ENCODE measurements around the gene RECQL. TPM values are rescaled to one million over a fixed set of nuclear protein-coding genes. Genes with fewer than 3 reads are reported as not detected.

RECQL gene
- total and polyA plus RNA-seq, 2 of the 8 experiments (the other 6 are each of a cell fraction or from before 2014, with no cell fraction given), result 8.1 to 40.3 TPM

GRCh38 chr12:21434699-21435098, 66.7 kb downstream of the RECQL start:
- ChIA-PET POLR2A (ENCODE audit: partially characterized antibody) (interaction anchor here (1.5 kb wide), 1 partner anchor 116 kb away, joined by 4 read pairs; no protein-coding TSS in a partner anchor), CTCF (ENCODE audit: partially characterized antibody) (no interaction called here)
- no peak overlapping the region for H3K4ac ChIP-seq (replicated peaks; ENCODE audit: insufficient read length, low read depth, low read length)
- H3K14ac ChIP-seq (ENCODE audit: insufficient read length), result no peak overlapping the region
- FAIRE-seq (no peak), DNase-seq (ENCODE audit: low read depth in 1 of 2, low spot score in 2 of 2) (no peak)
- H3K23me2 ChIP-seq (ENCODE audit: low read depth, low read length), result no peaks in the 10 kb centered on the region; the same call in 1 of the 2 replicates
- no peaks in the 10 kb centered on the region for H3K4me1 ChIP-seq (replicated peaks in 1 of 4; ENCODE audit: control insufficient read depth in 3 of 4, insufficient read depth in 4 of 4, low read length in 3 of 4)
- no peak overlapping the region for H3K18ac ChIP-seq (ENCODE audit: extremely low read depth, low read length)
- no peak overlapping the region for H2BK12ac ChIP-seq (ENCODE audit: low read depth, low read length)
- H2AFZ ChIP-seq (ENCODE audit: low read length), result no peak overlapping the region
- H3K36me3 ChIP-seq (ENCODE audit: control insufficient read depth in 2 of 4, insufficient read depth in 4 of 4, low read length in 3 of 4), result no peaks in the 10 kb centered on the region
- no peak overlapping the region for H2BK15ac ChIP-seq (ENCODE audit: low read length)
- no peaks in the 10 kb centered on the region for H3K9me3 ChIP-seq (ENCODE audit: insufficient read depth in 2 of 2, low read depth in 1 of 2, low read length in 1 of 2)
- H3K79me2 ChIP-seq (ENCODE audit: control insufficient read depth in 1 of 2, insufficient read depth in 2 of 2, low read length in 2 of 2), result no peaks in the 10 kb centered on the region
- no peak overlapping the region for H2BK120ac ChIP-seq (replicated peaks; ENCODE audit: low read depth, low read length)
- H3K23ac ChIP-seq (ENCODE audit: insufficient read length), result no peak overlapping the region
- no peak overlapping the region for H4K91ac ChIP-seq (replicated peaks; ENCODE audit: insufficient read length, low read length)
- no peak overlapping the region for H3K4me2 ChIP-seq (ENCODE audit: insufficient read depth in 1 of 2, low read depth in 2 of 2, low read length in 2 of 2)
- WGBS, 2 experiments (ENCODE audit: extremely low coverage in 1 of 2, insufficient coverage in 1 of 2, insufficient read length in 1 of 2, insufficient replicate concordance in 2 of 2, low coverage in 1 of 2, low lambda C conversion rate in 2 of 2, missing lambda C conversion rate in 1 of 2), result 82% methylated on average over 2 of the region's 2 CpGs; no CpG with 5 or more reads in 1 of the 2 experiments
- no peak overlapping the region for H3K4me3 ChIP-seq (ENCODE audit: extremely low read depth in 1 of 4, insufficient read depth in 2 of 4, low read depth in 3 of 4, low read length in 4 of 4)
- no peak overlapping the region for H3K56ac ChIP-seq (replicated peaks; ENCODE audit: insufficient read length, low read depth, low read length)
- no peak overlapping the region for H4K8ac ChIP-seq (ENCODE audit: extremely low read depth, insufficient read depth, low read length)
- no peak overlapping the region for H2BK20ac ChIP-seq (ENCODE audit: low read length)
- no peaks in the 10 kb centered on the region for H3K79me1 ChIP-seq (ENCODE audit: low read depth, low read length)
- no peak overlapping the region for H3K27ac ChIP-seq (ENCODE audit: low read depth, low read length)
- H3K27me3 ChIP-seq (replicated peaks in 1 of 4; ENCODE audit: control insufficient read depth in 3 of 4, extremely low read depth in 1 of 4, insufficient read depth in 3 of 4, low read length in 3 of 4), result no peaks in the 10 kb centered on the region
- H4K5ac ChIP-seq (ENCODE audit: insufficient read length, low read depth, low read length), result no peak overlapping the region
- H2BK5ac ChIP-seq (ENCODE audit: low read depth, low read length), result no peak overlapping the region
- no peak overlapping the region for H3K9ac ChIP-seq (replicated peaks in 1 of 4; ENCODE audit: extremely low read depth in 1 of 4, low read depth in 3 of 4, low read length in 3 of 4)
- H2AK5ac ChIP-seq (ENCODE audit: low read depth, low read length), result no peak overlapping the region
- no peaks in the 10 kb centered on the region for H4K20me1 ChIP-seq (replicated peaks in 1 of 2; ENCODE audit: control insufficient read depth in 1 of 2, insufficient read depth in 2 of 2, low read length in 2 of 2)
- TF ChIP-seq TAF7 (optimal IDR thresholded peaks at IDR 0.05; ENCODE audit: borderline replicate concordance, low read depth, low read length) (no peak), SIX5 (IDR thresholded peaks at IDR 0.05; ENCODE audit: low read depth, low read length) (no peak), MAX (IDR thresholded peaks at IDR 0.05) (no peak), BRCA1 (IDR thresholded peaks at IDR 0.05; ENCODE audit: low read depth, low read length) (no peak), NRF1 (IDR thresholded peaks at IDR 0.05; ENCODE audit: low read depth, low read length) (no peak), SIRT6 (IDR thresholded peaks at IDR 0.05; ENCODE audit: low read length) (no peak), TBP (IDR thresholded peaks at IDR 0.05; ENCODE audit: low read depth, low read length) (no peak), RFX5 (IDR thresholded peaks at IDR 0.05; ENCODE audit: borderline replicate concordance, low read depth, low read length) (no peak), CHD1 (IDR thresholded peaks at IDR 0.05; ENCODE audit: low read depth, low read length) (no peak), EGR1 (IDR thresholded peaks at IDR 0.05; ENCODE audit: borderline replicate concordance, low read depth, low read length) (no peak), RNF2 (IDR thresholded peaks at IDR 0.05; ENCODE audit: borderline replicate concordance, low read depth, low read length, missing control alignments, poor library complexity, severe bottlenecking) (no peak), GABPA (IDR thresholded peaks at IDR 0.05; ENCODE audit: borderline replicate concordance, insufficient read depth, low read length) (no peak), E2F6 (IDR thresholded peaks at IDR 0.05) (no peak), EZH2 (IDR thresholded peaks at IDR 0.05; ENCODE audit: low read depth, low read length, severe bottlenecking) (no peak)

All from H1 (cell line).